GM18526 (cell line): ENCODE results near the gene PLCB3.

Experiments used
- POLR2A ChIP-seq: IDR thresholded peaks from 3 replicates; pipeline ENCODE4 v1.6.1; 2011; ENCODE audit not compliant: insufficient read length; ENCODE audit errors: extremely low read depth

Gene PLCB3

GRCh38 chr11:64211181-64211872 lies 40.0 kb upstream of the PLCB3 start:
- no peak for TF ChIP-seq POLR2A

GRCh38 chr11:64216879-64217278 lies 34.5 kb upstream of the PLCB3 start:
- no peak for TF ChIP-seq POLR2A

GRCh38 chr11:64218628-64219353 lies 32.5 kb upstream of the PLCB3 start:
- TF ChIP-seq POLR2A = no peak

DNA sequence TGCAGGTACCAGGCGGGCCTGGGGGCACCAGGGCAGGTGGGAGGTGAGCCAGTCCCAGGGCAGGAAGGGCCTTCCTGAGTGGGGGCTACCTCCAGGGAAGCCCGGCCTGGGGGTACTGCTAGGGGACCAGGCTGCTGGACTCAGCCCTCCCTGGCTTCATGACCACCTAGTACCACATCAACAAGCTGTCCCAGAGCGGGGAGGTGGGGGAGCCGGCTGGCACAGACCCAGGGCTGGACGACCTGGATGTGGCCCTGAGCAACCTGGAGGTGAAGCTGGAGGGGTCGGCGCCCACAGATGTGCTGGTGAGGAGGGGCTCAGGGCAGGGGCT lies 32.0 kb upstream of the PLCB3 start:
- TF ChIP-seq POLR2A = no peak

DNA sequence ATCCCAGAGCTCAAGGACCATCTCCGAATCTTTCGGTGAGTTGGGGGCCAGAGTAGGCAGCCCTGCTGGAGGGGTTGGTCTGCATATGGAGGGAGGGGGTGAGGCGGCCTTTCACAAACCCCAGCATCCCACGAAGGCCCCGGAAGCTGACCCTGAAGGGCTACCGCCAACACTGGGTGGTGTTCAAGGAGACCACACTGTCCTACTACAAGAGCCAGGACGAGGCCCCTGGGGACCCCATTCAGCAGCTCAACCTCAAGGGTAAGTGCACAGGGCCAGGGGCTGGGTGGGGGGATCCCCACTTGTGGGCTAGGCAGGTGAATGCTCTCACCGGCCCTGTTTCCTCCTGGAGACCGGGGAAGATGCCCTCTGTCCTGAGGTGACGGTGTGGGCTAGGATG lies 31.6 kb upstream of the PLCB3 start:
- TF ChIP-seq POLR2A = no peak

GRCh38 chr11:64220271-64220670 lies 31.1 kb upstream of the PLCB3 start:
- TF ChIP-seq POLR2A = peak; percentile 5

- TF ChIP-seq POLR2A = peak; percentile 3
These were observed 30.5 kb upstream of the PLCB3 start for GRCh38 chr11:64220798-64221197.

GRCh38 chr11:64222651-64223000 lies 28.7 kb upstream of the PLCB3 start:
- TF ChIP-seq POLR2A = no peak

DNA sequence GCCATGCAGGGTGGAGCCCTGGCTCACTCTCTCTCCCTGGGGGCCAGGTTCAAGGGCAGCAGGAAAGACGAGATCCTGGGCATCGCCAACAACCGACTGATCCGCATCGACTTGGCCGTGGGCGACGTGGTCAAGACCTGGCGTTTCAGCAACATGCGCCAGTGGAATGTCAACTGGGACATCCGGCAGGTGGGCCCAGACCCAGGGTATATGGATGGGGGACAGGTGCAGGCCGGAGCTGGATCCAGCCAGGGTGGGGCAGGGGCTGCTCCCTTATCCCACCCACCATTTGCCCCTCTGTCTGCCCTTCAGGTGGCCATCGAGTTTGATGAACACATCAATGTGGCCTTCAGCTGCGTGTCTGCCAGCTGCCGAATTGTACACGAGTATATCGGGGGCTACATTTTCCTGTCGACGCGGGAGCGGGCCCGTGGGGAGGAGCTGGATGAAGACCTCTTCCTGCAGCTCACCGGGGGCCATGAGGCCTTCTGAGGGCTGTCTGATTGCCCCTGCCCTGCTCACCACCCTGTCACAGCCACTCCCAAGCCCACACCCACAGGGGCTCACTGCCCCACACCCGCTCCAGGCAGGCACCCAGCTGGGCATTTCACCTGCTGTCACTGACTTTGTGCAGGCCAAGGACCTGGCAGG lies 28.2 kb upstream of the PLCB3 start:
- no peak for TF ChIP-seq POLR2A

- peak; percentile 24 for TF ChIP-seq POLR2A
These were observed 27.0 kb upstream of the PLCB3 start for GRCh38 chr11:64224151-64224890.

DNA sequence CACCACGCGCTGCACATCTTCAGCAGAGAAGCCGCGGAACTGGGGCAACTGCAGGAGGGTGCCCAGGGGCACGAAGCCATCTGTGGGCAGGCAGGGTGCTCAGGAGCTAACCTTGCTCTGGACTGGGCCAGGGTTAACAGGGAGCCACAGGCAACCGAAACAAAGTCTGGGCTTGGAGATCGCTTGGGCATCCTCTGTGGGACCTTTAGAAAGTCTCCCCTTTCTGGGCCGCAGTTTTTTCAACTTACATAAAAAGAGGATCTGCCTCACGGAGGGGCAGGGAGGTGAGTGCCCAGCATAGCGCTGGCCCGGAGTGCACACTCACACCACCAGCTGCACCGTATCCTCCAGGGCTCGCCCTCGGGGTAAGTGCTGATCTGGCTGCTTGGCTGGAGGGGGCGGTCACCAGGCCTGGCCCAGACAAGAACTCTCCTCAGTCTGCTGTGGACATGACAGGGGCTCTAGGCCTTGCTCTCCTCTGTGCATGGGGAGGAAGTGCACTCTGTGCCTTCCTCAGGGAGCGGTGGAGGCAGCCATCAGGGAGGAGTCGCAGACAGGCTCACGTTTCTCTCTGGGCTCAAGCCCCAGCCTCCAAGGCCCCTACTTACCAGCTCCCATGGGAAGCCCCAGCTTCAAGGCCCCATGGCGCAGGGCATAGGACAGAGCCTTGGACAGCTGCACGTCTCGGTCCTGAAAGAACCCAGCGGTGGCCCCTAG lies 26.3 kb upstream of the PLCB3 start:
- no peak for TF ChIP-seq POLR2A

GRCh38 chr11:64225608-64226506 lies 25.5 kb upstream of the PLCB3 start, which contains the start of the genes NUDT22 and TRPT1:
Gene NUDT22, plus strand, starts transcription at chr11:64226274. Its CDS starts 379 bp downstream, at chr11:64226653.
Gene TRPT1, minus strand, starts transcription at chr11:64226186. Its CDS starts 326 bp downstream, at chr11:64225860.
- peak; percentile 80 for TF ChIP-seq POLR2A

- no peak for TF ChIP-seq POLR2A
These were observed 24.8 kb upstream of the PLCB3 start for GRCh38 chr11:64226507-64227051.
